Activated T-cell treated with anti-CD3 and anti-CD28 coated beads, Interleukin-2, amount 50 U/mL, for 72 hours (primary cell): Measurements from ENCODE around the gene DUOXA2. TPM values are rescaled to one million over a fixed set of nuclear protein-coding genes. Genes with fewer than 3 reads are reported as not detected.
A peak's percentile ranks its signal among the peaks of the same experiment; 100 is the strongest.
"Not testable (repeated sequence)": the region's sequence is repeated elsewhere in the genome, so short reads cannot be mapped to it uniquely, and the experiment has no call there.

ENCODE experiments used
- ATAC-seq, 2 donors: fragments of 150-1000 bp; cut with Tn5 transposase; replicated peaks in 1 of 2; 2 replicates each; pipeline ENCODE4 v1.10.0; 2021; ENCODE audit warnings: moderate library complexity in 2 of 2, mild to moderate bottlenecking in 1 of 2
- DNase-seq, 2 donors: peaks; one replicate each; pipeline ENCODE4 v3.0.0; 2021 to 2022; ENCODE audit warnings: mixed read lengths in 1 of 2
- H3K27ac Mint-ChIP-seq: one replicate; pipeline ENCODE4 v1.8.0; 2022; ENCODE audit warnings: mild to moderate bottlenecking, moderate library complexity, mixed read lengths
- H3K27me3 Mint-ChIP-seq: one replicate; pipeline ENCODE4 v1.8.0; 2022; ENCODE audit warnings: low read depth, mixed read lengths
- H3K36me3 Mint-ChIP-seq, 2 donors: one replicate each; pipeline ENCODE4 v1.8.0; 2022; ENCODE audit warnings: mixed read lengths in 2 of 2, mild to moderate bottlenecking in 1 of 2; ENCODE audit not compliant: insufficient read depth in 2 of 2
- H3K4me1 Mint-ChIP-seq: one replicate; pipeline ENCODE4 v1.8.0; 2022; ENCODE audit warnings: low read depth, mixed read lengths
- H3K4me3 Mint-ChIP-seq, 2 donors: one replicate each; pipeline ENCODE4 v1.8.0; 2022; ENCODE audit warnings: mild to moderate bottlenecking in 2 of 2, mixed read lengths in 2 of 2, moderate library complexity in 2 of 2
- H3K9me3 Mint-ChIP-seq, 2 donors: one replicate each; pipeline ENCODE4 v1.8.0; 2022; ENCODE audit warnings: mixed read lengths in 2 of 2
- total RNA-seq, 2 donors: library from RNA; stranded (reverse); gene quantifications; one replicate each; pipeline ENCODE4 v1.2.3, GENCODE V29; 2022

Gene DUOXA2
- total RNA-seq, 2 donors from 2014 or later = not detected

GRCh38 chr15:45102226-45102625, 11.9 kb upstream of the DUOXA2 start:
- Mint-ChIP-seq H3K27me3 (no peaks in the 10 kb centered on the region), H3K4me1 (no peaks in the 10 kb centered on the region), H3K4me3 (no peak overlapping the region), H3K36me3 (no peaks in the 10 kb centered on the region), H3K9me3 (no peaks in the 10 kb centered on the region), H3K27ac (no peak overlapping the region)
- no peak for DNase-seq
- ATAC-seq = no peak

GRCh38 chr15:45104170-45104569, 10.0 kb upstream of the DUOXA2 start:
- not testable (repeated sequence) for H3K9me3 Mint-ChIP-seq, H3K27me3 Mint-ChIP-seq, H3K4me3 Mint-ChIP-seq, DNase-seq, H3K4me1 Mint-ChIP-seq, H3K36me3 Mint-ChIP-seq, H3K27ac Mint-ChIP-seq, ATAC-seq

GRCh38 chr15:45105586-45105985, 8.5 kb upstream of the DUOXA2 start:
- Mint-ChIP-seq H3K27ac (no peak overlapping the region), H3K4me1 (no peaks in the 10 kb centered on the region), H3K27me3 (peaks cover 18% of the 10 kb centered on the region), H3K9me3 (no peaks in the 10 kb centered on the region), H3K36me3 (no peaks in the 10 kb centered on the region), H3K4me3 (no peak overlapping the region)
- ATAC-seq (no peak), DNase-seq (no peak)

- Mint-ChIP-seq H3K27me3 (peaks cover 19% of the 10 kb centered on the region), H3K4me1 (no peaks in the 10 kb centered on the region), H3K4me3 (no peak overlapping the region), H3K9me3 (no peaks in the 10 kb centered on the region), H3K36me3 (no peaks in the 10 kb centered on the region), H3K27ac (no peak overlapping the region)
- DNase-seq (no peak), ATAC-seq (no peak)
These were observed 7.9 kb upstream of the DUOXA2 start for GRCh38 chr15:45106002-45106790.

GRCh38 chr15:45107941-45108630, 6.0 kb upstream of the DUOXA2 start:
- DNase-seq (no peak), ATAC-seq (no peak)
- Mint-ChIP-seq H3K9me3 (no peaks in the 10 kb centered on the region), H3K27me3 (peaks cover 33% of the 10 kb centered on the region), H3K27ac (no peak overlapping the region), H3K36me3 (no peaks in the 10 kb centered on the region), H3K4me1 (peaks cover 9% of the 10 kb centered on the region), H3K4me3 (no peak overlapping the region)

- no peaks in the 10 kb centered on the region for H3K36me3 Mint-ChIP-seq
- H3K27me3 Mint-ChIP-seq = peaks cover 55% of the 10 kb centered on the region
- DNase-seq (no peak), ATAC-seq (no peak)
- no peak overlapping the region for H3K27ac Mint-ChIP-seq
- no peak overlapping the region for H3K4me3 Mint-ChIP-seq
- H3K4me1 Mint-ChIP-seq = peaks cover 9% of the 10 kb centered on the region
- no peaks in the 10 kb centered on the region for H3K9me3 Mint-ChIP-seq
These were observed 3.8 kb upstream of the DUOXA2 start for GRCh38 chr15:45110256-45110820.

GRCh38 chr15:45111390-45112142, 2.6 kb upstream of the DUOXA2 start:
- peaks cover 14% of the 10 kb centered on the region for H3K4me1 Mint-ChIP-seq
- ATAC-seq (peak in 1 of 2 donors; percentile 23), DNase-seq (no peak)
- H3K4me3 Mint-ChIP-seq = peak overlapping the region; percentile 68 to 72
- no peaks in the 10 kb centered on the region for H3K36me3 Mint-ChIP-seq
- no peak overlapping the region for H3K27ac Mint-ChIP-seq
- peaks cover 68% of the 10 kb centered on the region for H3K27me3 Mint-ChIP-seq
- H3K9me3 Mint-ChIP-seq = no peaks in the 10 kb centered on the region

GRCh38 chr15:45112143-45112590, 2.0 kb upstream of the DUOXA2 start:
- peaks cover 17% of the 10 kb centered on the region for H3K4me1 Mint-ChIP-seq
- no peaks in the 10 kb centered on the region for H3K9me3 Mint-ChIP-seq
- DNase-seq (no peak), ATAC-seq (peak in 1 of 2 donors; percentile 4)
- peaks cover 74% of the 10 kb centered on the region for H3K27me3 Mint-ChIP-seq
- no peak overlapping the region for H3K27ac Mint-ChIP-seq
- peak overlapping the region; percentile 68 to 72 for H3K4me3 Mint-ChIP-seq
- no peaks in the 10 kb centered on the region for H3K36me3 Mint-ChIP-seq

- DNase-seq (no peak), ATAC-seq (peak; percentile 22 to 30)
- Mint-ChIP-seq H3K4me1 (peaks cover 24% of the 10 kb centered on the region), H3K4me3 (peak overlapping the region; percentile 68 to 72), H3K9me3 (no peaks in the 10 kb centered on the region), H3K27me3 (peaks cover 80% of the 10 kb centered on the region), H3K27ac (no peak overlapping the region), H3K36me3 (no peaks in the 10 kb centered on the region)
These were observed 1.3 kb upstream of the DUOXA2 start for GRCh38 chr15:45112591-45113379.

- DNase-seq (no peak), ATAC-seq (no peak)
- Mint-ChIP-seq H3K27me3 (peaks cover 87% of the 10 kb centered on the region), H3K4me1 (peaks cover 30% of the 10 kb centered on the region), H3K9me3 (no peaks in the 10 kb centered on the region), H3K4me3 (peak overlapping the region; percentile 68 to 72), H3K36me3 (peaks cover 0 to 1% of the 10 kb centered on the region in 2 donors), H3K27ac (no peak overlapping the region)
These were observed 641 bp upstream of the DUOXA2 start for GRCh38 chr15:45113380-45113990.

GRCh38 chr15:45114751-45115085, 592 bp downstream of the DUOXA2 start:
- Mint-ChIP-seq H3K27ac (no peak overlapping the region), H3K27me3 (peaks cover 85% of the 10 kb centered on the region), H3K4me1 (peaks cover 30% of the 10 kb centered on the region), H3K9me3 (no peaks in the 10 kb centered on the region), H3K36me3 (peaks cover 0 to 1% of the 10 kb centered on the region in 2 donors), H3K4me3 (peak overlapping the region; percentile 14 to 47)
- no peak for ATAC-seq
- no peak for DNase-seq

- DNase-seq = no peak
- ATAC-seq = no peak
These were observed 1.2 kb downstream of the DUOXA2 start for GRCh38 chr15:45115312-45115820.

More at GRCh38 chr15:45115312-45115820, 1.2 kb downstream of the DUOXA2 start:
- H3K9me3 Mint-ChIP-seq = no peaks in the 10 kb centered on the region
- peaks cover 0 to 1% of the 10 kb centered on the region in 2 donors for H3K36me3 Mint-ChIP-seq
- peaks cover 30% of the 10 kb centered on the region for H3K4me1 Mint-ChIP-seq
- peaks cover 81% of the 10 kb centered on the region for H3K27me3 Mint-ChIP-seq
- H3K4me3 Mint-ChIP-seq = no peak overlapping the region
- no peak overlapping the region for H3K27ac Mint-ChIP-seq
